ENCODE data around the gene BAIAP2L1. TPM values are rescaled to one million over a fixed set of nuclear protein-coding genes. Genes with fewer than 3 reads are reported as not detected.

BAIAP2L1 gene
- total and polyA plus RNA-seq, 2 experiments from 2014 or later, result 5.9 to 7.4 TPM

GRCh38 chr7:98287486-98287959 is 113.4 kb downstream of the BAIAP2L1 start:
- in situ Hi-C loops (cut with MboI), result loop anchor here (25.0 kb wide), 1 partner anchor 450 kb away; no protein-coding TSS in a partner anchor
- H3K27ac ChIP-seq, result peak overlapping the region; percentile 89

GRCh38 chr7:98286701-98287485 is 114.0 kb downstream of the BAIAP2L1 start:
- Histone ChIP-seq H3K4me2 (ENCODE audit: unreplicated experiment) (peak overlapping the region; percentile 98), H3K4me1 (ENCODE audit: insufficient read depth) (peaks cover 28% of the 10 kb centered on the region), H3K27ac (peak overlapping the region; percentile 89), H3K9me2 (ENCODE audit: insufficient read depth) (no peaks in the 10 kb centered on the region), H2AFZ (no peak overlapping the region), H4K20me1 (ENCODE audit: insufficient read depth) (0 out of 2 replicates have a peak, but pooled peaks cover 2% of the 10 kb centered on the region), H3K36me3 (ENCODE audit: low read depth) (peaks cover 8% of the 10 kb centered on the region; the same call in 1 of the 2 replicates), H3K27me3 (replicated peaks; ENCODE audit: insufficient read depth) (no peaks in the 10 kb centered on the region), H3F3A (ENCODE audit: insufficient read depth) (peaks cover 14% of the 10 kb centered on the region), H3K9me3 (ENCODE audit: low read depth) (no peaks in the 10 kb centered on the region), H3K4me3 (peak overlapping the region; percentile 86), H3K9ac (peak overlapping the region; percentile 95), H3K79me2 (ENCODE audit: insufficient read depth) (peaks cover 99% of the 10 kb centered on the region)
- peak; percentile 51 for DNase-seq
- 46 to 47% methylated on average over 19 to 21 of the region's 21 CpGs for WGBS, 2 experiments (ENCODE audit: low coverage in 1 of 2, low lambda C conversion rate in 2 of 2, missing lambda C conversion rate in 2 of 2)
- in situ Hi-C loops (cut with MboI), result loop anchor here (25.0 kb wide), 1 partner anchor 450 kb away; no protein-coding TSS in a partner anchor
- TF ChIP-seq EZH2 (IDR thresholded peaks at IDR 0.05; ENCODE audit: insufficient read depth, poor library complexity, severe bottlenecking) (no peak), EZH2phosphoT487 (IDR thresholded peaks at IDR 0.05; ENCODE audit: insufficient read depth, low read depth) (no peak)

More at GRCh38 chr7:98287486-98287959, 113.4 kb downstream of the BAIAP2L1 start:
- H3K27me3 ChIP-seq (replicated peaks; ENCODE audit: insufficient read depth), result no peaks in the 10 kb centered on the region
- H3K4me2 ChIP-seq (ENCODE audit: unreplicated experiment), result no peak overlapping the region
- H3K4me1 ChIP-seq (ENCODE audit: insufficient read depth), result peaks cover 28% of the 10 kb centered on the region
- H3K9me2 ChIP-seq (ENCODE audit: insufficient read depth), result no peaks in the 10 kb centered on the region
- H3K4me3 ChIP-seq, result no peak overlapping the region
- H3F3A ChIP-seq (ENCODE audit: insufficient read depth), result peaks cover 10% of the 10 kb centered on the region
- peaks cover 15% of the 10 kb centered on the region for H3K36me3 ChIP-seq (ENCODE audit: low read depth)
- TF ChIP-seq EZH2phosphoT487 (IDR thresholded peaks at IDR 0.05; ENCODE audit: insufficient read depth, low read depth) (no peak), EZH2 (IDR thresholded peaks at IDR 0.05; ENCODE audit: insufficient read depth, poor library complexity, severe bottlenecking) (no peak)
- no peak for DNase-seq
- H3K9ac ChIP-seq, result peak overlapping the region; percentile 95
- no peak overlapping the region for H2AFZ ChIP-seq
- H4K20me1 ChIP-seq (ENCODE audit: insufficient read depth), result 0 out of 2 replicates have a peak, but pooled peaks cover 2% of the 10 kb centered on the region
- H3K9me3 ChIP-seq (ENCODE audit: low read depth), result no peaks in the 10 kb centered on the region
- H3K79me2 ChIP-seq (ENCODE audit: insufficient read depth), result peaks cover 99% of the 10 kb centered on the region
- 87 to 89% methylated on average over 11 to 13 of the region's 14 CpGs for WGBS, 2 experiments (ENCODE audit: low coverage in 1 of 2, low lambda C conversion rate in 2 of 2, missing lambda C conversion rate in 2 of 2)

DNA sequence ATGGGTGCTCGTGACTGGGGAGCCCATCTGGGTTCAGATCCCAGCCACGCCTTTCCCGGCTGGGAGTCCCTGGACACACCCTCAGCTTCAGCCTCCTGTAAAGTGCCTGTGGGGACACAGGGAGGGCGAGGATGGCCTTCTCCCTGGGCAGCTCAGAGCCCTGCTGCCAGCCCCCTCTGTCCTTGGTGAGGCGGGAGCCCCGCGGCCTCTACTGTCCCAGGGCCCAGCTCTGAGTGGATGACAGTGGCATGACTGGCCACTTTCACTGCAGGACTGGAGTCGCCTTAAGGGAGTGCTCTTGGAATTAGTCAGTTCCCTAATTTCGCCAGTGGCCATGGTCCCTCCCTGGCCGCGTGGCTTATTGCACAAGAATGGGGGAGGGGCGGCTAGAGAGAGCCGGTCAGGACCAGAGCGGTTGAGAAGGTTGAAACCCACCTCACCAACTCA is 114.8 kb downstream of the BAIAP2L1 start:
- peak overlapping the region; percentile 95 for H3K9ac ChIP-seq
- in situ Hi-C loops (cut with MboI), result loop anchor here (25.0 kb wide), 1 partner anchor 451 kb away; no protein-coding TSS in a partner anchor

More for the DNA sequence above, 114.8 kb downstream of the BAIAP2L1 start:
- H2AFZ ChIP-seq, result no peak overlapping the region
- DNase-seq, result peak; percentile 90
- H3K36me3 ChIP-seq (ENCODE audit: low read depth), result peaks cover under 1% of the 10 kb centered on the region; the same call in 1 of the 2 replicates
- H3K9me2 ChIP-seq (ENCODE audit: insufficient read depth), result no peaks in the 10 kb centered on the region
- H3F3A ChIP-seq (ENCODE audit: insufficient read depth), result peaks cover 14% of the 10 kb centered on the region
- WGBS, 2 experiments (ENCODE audit: low coverage in 1 of 2, low lambda C conversion rate in 2 of 2, missing lambda C conversion rate in 2 of 2), result 5 to 6% methylated on average over 14 of the region's 14 CpGs
- TF ChIP-seq EZH2phosphoT487 (IDR thresholded peaks at IDR 0.05; ENCODE audit: insufficient read depth, low read depth), result no peak
- no peak for TF ChIP-seq EZH2 (IDR thresholded peaks at IDR 0.05; ENCODE audit: insufficient read depth, poor library complexity, severe bottlenecking)
- H3K9me3 ChIP-seq (ENCODE audit: low read depth), result no peaks in the 10 kb centered on the region
- peaks cover 93% of the 10 kb centered on the region for H3K79me2 ChIP-seq (ENCODE audit: insufficient read depth)
- H3K4me1 ChIP-seq (ENCODE audit: insufficient read depth), result peaks cover 28% of the 10 kb centered on the region
- peak overlapping the region; percentile 98 for H3K4me2 ChIP-seq (ENCODE audit: unreplicated experiment)
- peak overlapping the region; percentile 89 for H3K27ac ChIP-seq
- H3K4me3 ChIP-seq, result peak overlapping the region; percentile 86
- H3K27me3 ChIP-seq (replicated peaks; ENCODE audit: insufficient read depth), result no peaks in the 10 kb centered on the region
- H4K20me1 ChIP-seq (ENCODE audit: insufficient read depth), result 0 out of 2 replicates have a peak, but pooled peaks cover 2% of the 10 kb centered on the region

Data from GM23248 (cell line).